AG04449 (cell line): ENCODE results near the gene VDAC1.

Experiments used
- CTCF ChIA-PET: fragments of 350-600 bp; formaldehyde crosslinking; extraction: SDS; loops from one replicate; lab custom pipeline; 2021; ENCODE audit warnings: antibody characterized with exemption; lab: Yijun Ruan, JAX
- POLR2A ChIA-PET: fragments of 400-600, 350-600 bp; formaldehyde crosslinking; extraction: SDS; loops from one replicate; lab custom pipeline; 2020; ENCODE audit warnings: antibody characterized with exemption, inconsistent platforms; lab: Yijun Ruan, JAX
- DNase-seq: peaks from one replicate; pipeline ENCODE4 v3.0.0-alpha.2; 2010; ENCODE audit warnings: low read depth, low spot score
- H3K4me3 ChIP-seq: 2 replicates; pipeline ENCODE4 v1.5.1; 2011; ENCODE audit warnings: low read depth, mild to moderate bottlenecking, control low read depth, low read length
- TF ChIP-seq, protein P1 (sequence below): IDR thresholded peaks from one replicate; pipeline ENCODE4 v1.5.1; 2011; ENCODE audit warnings: mild to moderate bottlenecking, moderate library complexity, low read length, control low read depth, inconsistent platforms; ENCODE audit not compliant: insufficient read depth; ENCODE audit errors: missing control alignments

Gene VDAC1

DNA sequence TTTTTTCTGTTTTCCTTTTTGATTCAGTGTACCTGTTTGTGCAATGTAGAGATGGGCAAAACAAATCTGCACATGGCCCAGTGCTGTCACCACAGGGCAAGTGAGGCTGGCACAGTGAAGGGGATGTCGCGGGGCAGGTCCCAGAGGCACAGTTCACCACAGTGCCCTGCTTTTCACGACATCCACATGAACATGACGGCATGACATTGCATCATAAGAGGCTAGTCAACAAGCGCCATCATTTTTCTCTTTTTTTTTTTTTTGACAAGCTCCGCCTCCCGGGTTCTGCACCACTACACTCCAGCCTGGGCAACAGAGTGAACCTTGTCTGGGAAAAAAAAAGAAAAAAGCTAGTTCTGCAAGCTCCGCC lies 42.9 kb upstream of the VDAC1 start:
- DNase-seq, result no peak
- ChIA-PET CTCF (interaction anchor here (7.5 to 28.8 kb wide), 2 partner anchors 7 to 91 kb away, joined by 100 to 1500 read pairs; no protein-coding TSS in a partner anchor), POLR2A (no interaction called here)
- TF ChIP-seq, protein P1, sequence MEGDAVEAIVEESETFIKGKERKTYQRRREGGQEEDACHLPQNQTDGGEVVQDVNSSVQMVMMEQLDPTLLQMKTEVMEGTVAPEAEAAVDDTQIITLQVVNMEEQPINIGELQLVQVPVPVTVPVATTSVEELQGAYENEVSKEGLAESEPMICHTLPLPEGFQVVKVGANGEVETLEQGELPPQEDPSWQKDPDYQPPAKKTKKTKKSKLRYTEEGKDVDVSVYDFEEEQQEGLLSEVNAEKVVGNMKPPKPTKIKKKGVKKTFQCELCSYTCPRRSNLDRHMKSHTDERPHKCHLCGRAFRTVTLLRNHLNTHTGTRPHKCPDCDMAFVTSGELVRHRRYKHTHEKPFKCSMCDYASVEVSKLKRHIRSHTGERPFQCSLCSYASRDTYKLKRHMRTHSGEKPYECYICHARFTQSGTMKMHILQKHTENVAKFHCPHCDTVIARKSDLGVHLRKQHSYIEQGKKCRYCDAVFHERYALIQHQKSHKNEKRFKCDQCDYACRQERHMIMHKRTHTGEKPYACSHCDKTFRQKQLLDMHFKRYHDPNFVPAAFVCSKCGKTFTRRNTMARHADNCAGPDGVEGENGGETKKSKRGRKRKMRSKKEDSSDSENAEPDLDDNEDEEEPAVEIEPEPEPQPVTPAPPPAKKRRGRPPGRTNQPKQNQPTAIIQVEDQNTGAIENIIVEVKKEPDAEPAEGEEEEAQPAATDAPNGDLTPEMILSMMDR, result no peak
- H3K4me3 ChIP-seq, result no peak overlapping the region

DNA sequence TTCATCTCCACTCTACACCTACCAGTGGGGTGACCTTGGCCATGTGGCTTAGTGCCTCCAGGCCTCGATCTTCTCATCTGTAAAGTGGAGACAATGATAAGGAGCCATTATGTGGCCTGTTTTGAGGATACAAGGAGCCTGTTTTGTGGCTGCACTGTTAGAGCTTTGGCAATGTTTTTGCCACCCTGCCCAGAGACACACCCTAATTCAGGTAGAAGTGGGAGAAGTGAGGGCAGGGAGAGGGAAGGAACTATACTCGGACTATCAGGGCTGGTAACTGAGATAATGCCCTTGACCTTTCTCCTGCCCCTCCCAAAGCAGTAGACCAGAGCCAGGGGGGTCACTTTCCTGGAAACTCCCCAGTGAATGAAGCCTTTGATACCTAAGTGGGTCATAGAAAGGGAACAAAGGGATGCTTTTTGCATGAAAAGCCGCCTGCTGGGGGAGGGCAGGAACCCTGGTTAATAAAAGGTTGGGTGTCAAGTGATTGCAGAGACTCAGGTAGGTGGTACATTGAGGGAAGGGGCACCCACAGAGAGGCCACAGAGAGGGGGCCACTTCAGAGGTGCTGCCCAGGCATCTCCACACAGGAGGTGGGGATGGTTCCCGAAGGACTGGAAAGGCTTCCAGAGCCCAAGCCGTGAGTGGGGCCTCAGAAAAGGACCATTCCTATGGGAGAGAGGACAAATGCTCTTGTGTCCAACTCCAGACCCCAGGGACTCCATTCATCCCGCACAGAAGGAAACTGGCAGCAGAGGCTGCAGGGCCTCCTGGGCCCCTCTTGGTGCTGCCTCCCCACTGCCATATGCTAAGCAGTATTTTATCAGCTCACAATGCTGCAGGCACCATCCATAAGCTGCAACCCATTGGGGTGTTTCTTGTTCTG lies 42.3 kb upstream of the VDAC1 start:
- ChIA-PET POLR2A (no interaction called here), CTCF (interaction anchor here (7.5 to 28.8 kb wide), 2 partner anchors 6 to 92 kb away, joined by 100 to 1500 read pairs; no protein-coding TSS in a partner anchor)
- H3K4me3 ChIP-seq, result no peak overlapping the region
- TF ChIP-seq, protein P1, result no peak
- no peak for DNase-seq

GRCh38 chr5:134046330-134046729 lies 41.6 kb upstream of the VDAC1 start:
- ChIA-PET CTCF (interaction anchor here (28.8 kb wide), 1 partner anchor 93 kb away, joined by 1500 read pairs; no protein-coding TSS in a partner anchor), POLR2A (no interaction called here)
- TF ChIP-seq, protein P1, result no peak
- H3K4me3 ChIP-seq, result no peak overlapping the region
- no peak for DNase-seq

DNA sequence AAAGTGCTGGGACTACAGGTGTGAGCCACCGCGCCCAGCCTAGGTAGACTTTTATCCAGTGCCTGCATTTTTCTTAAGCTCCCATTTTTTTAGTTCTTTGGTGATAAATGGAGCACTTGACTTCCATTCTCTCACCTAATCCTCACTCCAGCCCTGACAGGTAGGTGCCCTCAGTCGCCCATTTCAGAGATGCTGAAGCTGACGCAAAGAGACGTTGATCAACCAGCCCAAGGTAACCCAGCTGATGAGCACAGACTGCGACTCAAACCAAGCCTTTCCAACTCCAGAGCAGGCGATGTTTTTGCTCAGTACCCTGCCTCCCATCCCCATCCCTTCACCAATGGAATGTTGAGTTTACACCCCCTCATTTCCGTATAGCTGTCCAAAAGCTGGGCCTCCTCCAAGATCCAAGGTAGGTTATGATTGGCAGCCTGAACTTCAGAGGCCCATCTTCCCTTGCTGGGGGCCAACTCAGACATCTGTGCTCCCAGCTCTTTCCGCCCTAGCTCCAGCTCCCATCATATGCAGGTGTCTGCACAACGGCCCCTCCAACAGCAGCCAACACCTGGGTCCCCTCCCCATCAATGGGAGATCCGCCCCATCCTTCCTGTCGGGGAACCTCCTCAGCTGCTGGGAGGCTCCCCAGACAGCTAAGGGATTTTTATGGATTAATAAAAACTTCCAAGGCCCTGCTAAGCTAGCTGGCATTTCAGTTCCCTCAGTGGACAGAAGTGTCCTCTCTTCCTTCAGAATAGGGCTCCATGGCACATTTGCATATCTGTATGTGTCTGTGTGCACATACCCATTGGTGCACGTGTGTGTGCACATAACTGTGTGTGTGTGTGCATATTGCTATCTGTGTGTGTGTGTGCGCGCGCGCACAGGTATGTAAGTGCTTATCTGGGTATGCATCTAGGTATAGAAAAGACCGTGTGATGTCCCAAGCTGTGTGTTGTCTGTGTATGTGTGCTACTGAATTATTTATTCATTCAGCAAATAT lies 39.3 kb upstream of the VDAC1 start:
- no peak for DNase-seq
- TF ChIP-seq, protein P1, result no peak
- CTCF ChIA-PET, result interaction anchor here (0.8 to 28.8 kb wide), 9 partner anchors 10 to 134 kb away, joined by 3 to 1500 read pairs (median 3); no protein-coding TSS in a partner anchor
- POLR2A ChIA-PET, result no interaction called here
- H3K4me3 ChIP-seq, result no peak overlapping the region

GRCh38 chr5:134041570-134042411 lies 37.0 kb upstream of the VDAC1 start:
- DNase-seq, result no peak
- POLR2A ChIA-PET, result no interaction called here
- TF ChIP-seq, protein P1, result no peak
- CTCF ChIA-PET, result interaction anchor here (1.0 to 28.8 kb wide), 12 partner anchors 9 to 248 kb away, joined by 3 to 1500 read pairs (median 18); partner anchors contain the start of gene VDAC1
- no peak overlapping the region for H3K4me3 ChIP-seq
